Subcutaneous adipose tissue (tissue), 4 donors: ENCODE data around the gene PHF20. TPM values are rescaled to one million over a fixed set of nuclear protein-coding genes. Genes with fewer than 3 reads are reported as not detected.

Source experiments
- CTCF ChIP-seq: fragments of 450-650 bp; IDR thresholded peaks from one replicate; pipeline ENCODE4 v1.5.1; 2016; ENCODE audit warnings: low read depth, mild to moderate bottlenecking, control low read depth, antibody characterized with exemption, moderate library complexity
- total RNA-seq, 4 donors: library from RNA; depleted of rRNA; stranded (reverse); fragments of >200 nt; gene quantifications; one replicate each; pipeline ENCODE4 v1.1.0, GENCODE V29; 2016

Gene PHF20
- total RNA-seq, 4 donors from 2014 or later: 35.5 to 61.6 (median 44.5) TPM

- TF ChIP-seq CTCF: no peak
Observed at GRCh38 chr20:35975576-35976373, 204.0 kb downstream of the PHF20 start.

DNA sequence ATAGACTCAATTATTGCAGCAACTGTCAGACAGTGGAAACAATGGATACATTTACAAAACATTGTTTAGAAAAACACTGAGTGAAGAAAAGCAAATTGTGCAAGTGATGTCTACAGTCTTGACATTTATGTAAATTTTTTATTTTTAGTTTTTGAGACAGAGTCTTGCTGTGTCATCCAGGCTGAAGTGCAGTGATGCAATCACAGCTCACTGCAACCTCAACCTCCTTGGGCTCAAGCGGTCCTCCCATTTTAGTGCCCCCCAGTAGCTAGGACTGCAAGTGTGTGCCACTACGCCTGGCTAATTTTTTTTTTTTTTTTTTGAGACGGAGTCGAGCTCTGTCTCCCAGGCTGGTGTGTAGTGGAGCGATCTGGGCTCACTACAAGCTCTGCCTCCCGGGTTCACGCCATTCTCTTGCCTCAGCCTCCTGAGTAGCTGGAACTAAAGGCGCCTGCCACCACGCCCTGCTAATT is 206.3 kb downstream of the PHF20 start:
- no peak for TF ChIP-seq CTCF

- TF ChIP-seq CTCF: no peak
Observed at GRCh38 chr20:35979544-35979943, 207.7 kb downstream of the PHF20 start.

GRCh38 chr20:35981969-35982368 is 210.2 kb downstream of the PHF20 start:
- TF ChIP-seq CTCF: no peak

DNA sequence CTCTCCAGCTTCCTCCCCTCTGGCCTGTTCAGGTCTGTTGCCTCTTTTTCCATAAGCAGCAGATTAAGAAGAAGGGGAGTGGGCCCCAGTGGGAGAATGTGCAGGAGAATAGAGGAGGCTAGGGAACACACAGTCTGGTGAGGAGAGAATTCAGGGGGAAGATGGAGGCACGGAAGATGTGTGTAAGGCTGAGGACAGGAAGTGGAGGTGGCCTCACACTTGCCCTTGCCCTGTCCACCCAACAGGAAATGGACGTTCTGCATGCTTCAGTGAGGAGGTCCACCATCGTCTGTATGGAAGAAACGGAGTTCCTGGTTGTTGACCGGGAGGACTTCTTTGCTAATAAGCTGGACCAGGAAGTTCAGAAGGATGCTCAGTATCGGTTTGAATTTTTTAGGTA is 212.6 kb downstream of the PHF20 start:
- TF ChIP-seq CTCF: no peak

DNA sequence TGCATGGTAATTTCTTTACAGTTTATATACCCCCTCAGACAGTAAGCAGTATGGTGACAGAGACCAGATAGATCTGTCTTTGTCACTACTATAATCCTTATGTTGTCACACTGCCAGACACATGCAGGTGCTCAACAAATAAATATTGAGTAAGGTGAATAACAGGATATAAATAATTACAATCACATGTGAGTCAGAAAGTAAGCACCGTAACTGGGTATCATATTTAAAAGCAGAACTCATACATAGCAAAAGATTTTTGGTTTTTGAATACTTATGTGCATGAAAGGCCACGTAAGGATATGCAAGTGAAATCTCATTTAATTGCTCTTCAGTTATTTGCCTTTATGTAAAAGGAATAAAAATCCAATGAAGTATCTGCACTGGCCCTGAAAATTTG is 214.0 kb downstream of the PHF20 start:
- TF ChIP-seq CTCF: no peak

GRCh38 chr20:35988910-35989463 is 217.2 kb downstream of the PHF20 start:
- no peak for TF ChIP-seq CTCF
